GM18526 (cell line): ENCODE results near the gene SLC5A5.

Source experiments
- POLR2A ChIP-seq: IDR thresholded peaks from 3 replicates; pipeline ENCODE4 v1.6.1; 2011; ENCODE audit not compliant: insufficient read length; ENCODE audit errors: extremely low read depth

SLC5A5 gene

DNA sequence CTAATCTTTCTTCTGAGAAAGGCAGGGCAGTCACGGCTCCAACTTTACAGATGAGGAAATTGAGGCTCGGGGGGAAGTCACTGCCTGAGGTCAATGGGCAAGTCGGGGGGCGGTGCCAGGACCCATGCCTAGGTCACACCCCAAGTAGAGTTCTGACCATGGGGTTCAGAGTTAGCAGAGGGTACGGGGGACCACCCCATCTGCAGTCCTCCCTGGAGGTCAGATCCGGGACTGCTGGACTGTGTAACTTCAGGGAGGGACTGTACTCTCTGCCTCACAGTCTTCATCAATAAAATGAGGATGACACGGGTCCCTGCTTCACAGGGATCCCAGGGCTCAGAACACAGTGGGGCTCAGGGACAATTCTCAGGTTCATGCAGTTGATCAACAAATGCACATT is 7.7 kb downstream of the SLC5A5 start:
- TF ChIP-seq POLR2A: no peak

- no peak for TF ChIP-seq POLR2A
Observed at GRCh38 chr19:17881701-17882100, 10.0 kb downstream of the SLC5A5 start.

DNA sequence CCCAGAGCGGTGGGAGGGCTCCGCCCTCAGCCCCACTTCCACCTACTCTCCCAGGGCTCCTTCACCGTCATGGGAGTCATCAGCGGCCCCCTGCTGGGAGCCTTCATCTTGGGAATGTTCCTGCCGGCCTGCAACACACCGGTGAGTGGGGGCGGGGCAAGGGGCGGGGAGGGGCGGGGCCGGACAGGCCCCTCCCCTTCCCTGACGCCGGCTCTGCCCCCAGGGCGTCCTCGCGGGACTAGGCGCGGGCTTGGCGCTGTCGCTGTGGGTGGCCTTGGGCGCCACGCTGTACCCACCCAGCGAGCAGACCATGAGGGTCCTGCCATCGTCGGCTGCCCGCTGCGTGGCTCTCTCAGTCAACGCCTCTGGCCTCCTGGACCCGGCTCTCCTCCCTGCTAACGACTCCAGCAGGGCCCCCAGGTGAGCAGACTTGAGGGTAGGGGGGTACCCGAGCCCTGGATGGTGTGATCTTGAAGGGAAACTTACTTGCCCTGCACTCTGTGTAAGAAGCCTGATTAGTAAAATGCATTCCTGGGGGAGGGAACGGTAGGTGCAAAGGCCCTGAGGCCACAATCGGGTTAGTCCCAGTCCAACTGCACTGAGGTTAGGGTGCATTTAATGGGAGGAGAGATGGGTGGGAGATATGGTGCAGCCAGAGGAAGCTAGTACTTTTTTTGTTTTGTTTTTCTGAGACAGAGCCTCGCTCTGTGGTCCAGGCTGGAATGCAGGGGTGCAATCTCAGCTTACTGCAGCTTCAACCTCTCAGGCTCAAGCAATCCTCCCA is 12.1 kb downstream of the SLC5A5 start:
- TF ChIP-seq POLR2A: no peak

- TF ChIP-seq POLR2A: no peak
Observed at GRCh38 chr19:17886515-17886914, 14.8 kb downstream of the SLC5A5 start.

GRCh38 chr19:17888260-17888659 is 16.5 kb downstream of the SLC5A5 start:
- TF ChIP-seq POLR2A: no peak

DNA sequence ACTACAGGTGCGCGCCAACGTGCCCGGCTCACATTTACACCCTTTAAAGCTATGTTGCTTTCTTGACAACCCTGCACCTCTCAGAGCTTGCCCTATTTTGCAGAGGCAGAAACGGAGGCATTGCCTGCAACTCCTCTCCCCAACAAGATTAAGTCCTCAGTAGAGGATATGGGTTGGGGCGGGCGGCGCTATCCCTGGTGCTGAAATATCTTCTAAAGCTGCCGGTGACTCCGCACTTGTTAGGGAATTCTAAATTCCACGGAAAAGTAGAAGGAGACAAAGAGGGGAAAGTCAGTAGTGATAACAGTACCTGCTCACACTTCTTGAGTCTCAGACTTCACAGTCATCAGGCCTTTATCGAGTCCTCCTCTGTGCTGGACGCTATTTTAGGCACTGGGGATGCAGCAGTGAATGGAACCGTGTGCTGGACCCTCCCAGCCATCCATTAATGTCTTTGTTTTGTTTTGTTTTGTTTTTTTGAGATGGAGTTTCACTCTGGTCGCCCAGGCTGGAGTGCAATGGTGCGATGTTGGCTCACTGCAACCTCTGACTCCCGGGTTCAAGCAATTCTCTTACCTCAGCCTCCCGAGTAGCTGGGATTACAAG is 18.0 kb downstream of the SLC5A5 start:
- TF ChIP-seq POLR2A: no peak

- TF ChIP-seq POLR2A: no peak
Observed at GRCh38 chr19:17893766-17894165, 22.0 kb downstream of the SLC5A5 start.

GRCh38 chr19:17902701-17903100 is 31.0 kb downstream of the SLC5A5 start:
- TF ChIP-seq POLR2A: no peak

GRCh38 chr19:17908244-17908643 is 36.5 kb downstream of the SLC5A5 start:
- TF ChIP-seq POLR2A: no peak

DNA sequence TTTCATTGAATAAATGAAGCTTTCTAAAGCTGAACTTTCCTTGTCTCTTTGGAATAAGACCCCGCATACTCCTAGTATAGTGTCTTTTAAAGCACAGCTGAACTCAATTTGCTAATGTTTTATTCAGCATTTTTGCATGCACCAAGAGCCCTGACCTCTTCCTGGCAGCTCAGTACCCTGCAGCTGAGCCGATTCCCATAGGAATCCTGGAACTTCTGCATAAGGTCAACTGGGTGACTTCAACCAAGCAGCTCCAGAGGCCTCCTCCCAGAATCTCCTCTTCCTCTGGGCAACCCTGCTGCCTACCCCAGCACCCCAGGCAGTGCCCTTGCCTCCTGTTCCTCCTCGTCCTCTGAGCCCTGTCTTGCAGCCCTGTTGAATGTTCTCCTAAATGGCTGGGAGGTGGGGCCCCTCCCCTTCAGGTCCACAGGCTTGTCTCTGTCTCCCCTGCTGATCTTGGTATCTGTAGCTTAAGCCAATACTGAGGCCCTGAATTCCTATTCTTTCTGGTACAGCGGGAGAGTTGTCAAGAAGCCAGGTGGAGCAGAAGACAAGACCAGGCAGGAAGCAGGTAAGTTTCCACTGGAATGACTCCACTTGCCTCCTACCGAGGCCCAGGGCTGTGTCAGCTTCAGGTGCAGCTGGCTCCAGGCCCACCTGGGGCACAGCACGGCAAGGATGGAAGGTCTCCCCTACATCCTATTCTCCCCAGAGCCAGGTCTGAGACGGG is 37.4 kb downstream of the SLC5A5 start:
- TF ChIP-seq POLR2A: no peak

GRCh38 chr19:17910791-17911360 is 39.1 kb downstream of the SLC5A5 start:
- TF ChIP-seq POLR2A: no peak

DNA sequence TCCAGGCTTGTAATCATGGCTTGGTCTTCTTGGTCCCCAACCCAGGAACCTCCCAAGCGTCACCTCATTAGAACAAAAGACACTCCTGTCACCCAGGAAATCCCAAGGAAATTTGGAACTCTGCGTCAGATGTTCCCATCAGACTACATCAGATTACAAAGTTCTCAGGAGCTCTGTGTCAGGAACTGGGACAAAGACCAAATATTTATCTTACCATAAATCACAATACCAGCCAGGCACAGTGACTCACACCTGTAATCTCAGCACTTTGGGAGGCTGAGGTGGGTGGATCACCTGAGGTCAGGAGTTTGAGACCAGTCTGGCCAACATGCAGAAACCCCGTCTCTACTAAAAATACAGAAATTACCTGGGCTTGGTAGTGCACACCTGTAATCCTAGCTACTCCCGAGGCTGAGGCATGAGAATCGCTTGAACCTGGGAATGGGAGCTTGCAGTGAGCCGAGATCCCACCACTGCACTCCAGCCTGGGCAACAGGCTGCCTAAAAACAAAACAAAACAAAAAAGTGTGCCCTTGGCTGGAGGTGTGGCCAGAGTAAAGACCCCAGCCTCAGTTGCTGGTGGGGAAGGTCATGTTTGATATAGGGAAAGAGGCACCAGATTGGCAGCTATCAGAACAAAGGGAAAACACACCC is 44.3 kb downstream of the SLC5A5 start:
- no peak for TF ChIP-seq POLR2A

DNA sequence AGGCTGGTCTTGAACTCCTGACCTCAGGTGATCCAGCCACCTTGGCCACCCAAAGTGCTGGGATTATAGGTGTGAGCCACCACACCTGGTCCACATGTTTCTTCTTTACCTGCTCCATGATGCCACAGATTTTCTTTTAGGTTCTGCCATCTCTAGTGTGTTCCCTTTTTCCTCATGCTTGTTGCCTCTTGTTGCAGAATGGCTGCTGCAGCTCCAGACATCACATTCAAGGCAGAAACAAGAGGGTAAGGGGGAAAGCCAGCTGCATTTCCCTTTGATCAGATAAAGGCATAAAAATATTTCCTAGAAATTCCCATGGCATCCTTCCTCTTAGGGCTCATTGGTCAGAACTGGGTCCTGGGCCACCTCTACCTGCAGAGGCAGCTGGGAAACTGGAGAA is 48.8 kb downstream of the SLC5A5 start:
- TF ChIP-seq POLR2A: no peak

GRCh38 chr19:17922138-17922537 is 50.4 kb downstream of the SLC5A5 start:
- no peak for TF ChIP-seq POLR2A

- TF ChIP-seq POLR2A: no peak
Observed at GRCh38 chr19:17926044-17926443, 54.3 kb downstream of the SLC5A5 start.
